Muscle of arm (tissue), 12 donors: ENCODE data around the gene CCDC24. TPM values are rescaled to one million over a fixed set of nuclear protein-coding genes. Genes with fewer than 3 reads are reported as not detected.

ENCODE experiments used
- DNase-seq: peaks from one replicate; pipeline ENCODE4 v3.0.0-alpha.2; 2013
- polyA plus RNA-seq, 12 donors: library from polyadenylated mRNA; unstranded; fragments of 120-200 nt; gene quantifications; one replicate each; pipeline ENCODE4 v1.2.1, GENCODE V29; 2013; ENCODE audit not compliant: insufficient read length in 12 of 12

Gene CCDC24
- polyA plus RNA-seq, 12 donors: 0.67 to 4.2 (median 1.0) TPM; not detected in 2

- no peak for DNase-seq
Measured at GRCh38 chr1:44038876-44039657, 47.7 kb downstream of the CCDC24 start.

GRCh38 chr1:44040418-44040817 lies 49.0 kb downstream of the CCDC24 start:
- no peak for DNase-seq

GRCh38 chr1:44040846-44041245 lies 49.4 kb downstream of the CCDC24 start:
- DNase-seq: no peak

GRCh38 chr1:44043176-44044070 lies 52.0 kb downstream of the CCDC24 start:
- no peak for DNase-seq

- no peak for DNase-seq
Measured at GRCh38 chr1:44044071-44044801, 52.8 kb downstream of the CCDC24 start.

GRCh38 chr1:44045064-44045463 lies 53.7 kb downstream of the CCDC24 start:
- DNase-seq: no peak

Other genes with a start within 250 kb of the CCDC24 start
- gene ARTN, start 57.8 kb upstream of the CCDC24 start, polyA plus RNA-seq: 1 to 10 TPM in 5 of 12 donors, under 1 TPM in 5, not detected in 2; 0.54 to 5.7 (median 1.2) TPM
- 10 to 100 TPM in 11 of 12 donors, not detected in 1; 18.8 to 54.5 (median 25.7) TPM for gene IPO13, start 44.6 kb upstream of the CCDC24 start, polyA plus RNA-seq
- 10 to 100 TPM in 11 of 12 donors, not detected in 1; 13.4 to 27.2 (median 17.5) TPM for gene DPH2, start 21.6 kb upstream of the CCDC24 start, polyA plus RNA-seq
- 100 to 1,000 TPM in 1 of 12 donors, 10 to 100 TPM in 10, not detected in 1; 33.9 to 111 (median 42.6) TPM for gene ATP6V0B, start 16.6 kb upstream of the CCDC24 start, polyA plus RNA-seq
- 10 to 100 TPM in 11 of 12 donors, not detected in 1; 33.0 to 60.0 (median 39.6) TPM for gene B4GALT2, start 12.4 kb upstream of the CCDC24 start, polyA plus RNA-seq
- 10 to 100 TPM in 1 of 12 donors, 1 to 10 TPM in 10, not detected in 1; 2.5 to 11.3 (median 3.5) TPM for gene SLC6A9, start 39.9 kb downstream of the CCDC24 start, polyA plus RNA-seq
- under 1 TPM in 9 of 12 donors, not detected in 3; 0.05 to 0.43 (median 0.17) TPM for gene KLF17, start 127.2 kb downstream of the CCDC24 start, polyA plus RNA-seq
- not detected for gene KLF18, start 150.0 kb downstream of the CCDC24 start, polyA plus RNA-seq
- 10 to 100 TPM in 11 of 12 donors, not detected in 1; 27.7 to 50.8 (median 36.8) TPM for gene DMAP1, start 221.9 kb downstream of the CCDC24 start, polyA plus RNA-seq